Fibroblast of lung (primary cell): ENCODE data around the gene CTNNA1.

Experiments
- CTCF ChIP-seq, 2 donors: IDR thresholded peaks in 1 of 2; conservative IDR thresholded peaks in 1 of 2; 1 replicate in 1 of 2; 2 replicates in 1 of 2; pipeline ENCODE4 v1.5.1; 2011 to 2012; ENCODE audit warnings: low read length in 2 of 2, control low read depth in 1 of 2, inconsistent platforms in 1 of 2, low read depth in 1 of 2, mild to moderate bottlenecking in 1 of 2
- EZH2 ChIP-seq: IDR thresholded peaks from 2 replicates; pipeline ENCODE4 v1.5.1; 2012; ENCODE audit warnings: low read length, control low read depth, mild to moderate bottlenecking; ENCODE audit errors: missing control alignments

DNA sequence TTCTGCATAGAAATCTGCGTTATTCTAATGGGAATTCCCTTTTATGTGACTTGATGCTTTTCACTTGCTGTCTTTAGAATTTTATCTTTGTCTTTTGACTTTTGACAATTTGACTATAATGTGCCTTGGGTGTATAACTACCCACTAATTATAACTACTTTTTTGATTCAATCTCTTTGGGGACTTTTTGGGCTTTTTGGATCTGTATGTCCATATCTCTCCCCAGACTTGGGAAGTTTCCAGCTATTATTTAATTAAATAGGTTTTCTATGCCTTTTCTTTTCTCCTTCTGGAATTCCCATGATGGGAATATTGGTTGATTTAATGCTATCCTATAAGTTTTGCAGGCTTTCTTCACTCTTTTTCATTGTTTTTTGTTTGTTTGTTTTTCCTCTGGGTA, 64.0 kb downstream of the CTNNA1 start:
- TF ChIP-seq CTCF (conservative IDR thresholded peaks at IDR 0.05 in 1 of 2, IDR thresholded peaks at IDR 0.05 in 1 of 2; ENCODE audit: low read depth in 1 of 2, low read length in 2 of 2) (no peak), EZH2 (no peak)
